Suprapubic skin (tissue), 3 donors: ENCODE results near the gene ATG4D.

Experiments used
- CTCF ChIP-seq, 2 donors: fragments of 200-600 bp in 1 of 2; fragments of 450-650 bp in 1 of 2; sonication (generic) in 1 of 2; IDR thresholded peaks; one replicate each; pipeline ENCODE4 v1.5.1; 2016 to 2019; ENCODE audit warnings: antibody characterized with exemption in 2 of 2, mild to moderate bottlenecking in 1 of 2, moderate library complexity in 1 of 2
- EP300 ChIP-seq: sonication (generic); formaldehyde crosslinking; IDR thresholded peaks from one replicate; pipeline ENCODE4 v1.6.1; 2017; ENCODE audit warnings: antibody characterized with exemption

- TF ChIP-seq EP300, result no peak
- TF ChIP-seq CTCF (IDR thresholded peaks at IDR 0.05), result no peak
These were observed 10.3 kb downstream of the ATG4D start for GRCh38 chr19:10553943-10554381.
